Astrocyte of the spinal cord (primary cell): ENCODE data around the gene ATAD3A.
"Not testable (repeated sequence)": the region's sequence is repeated elsewhere in the genome, so short reads cannot be mapped to it uniquely, and the experiment has no call there.

ENCODE experiments used
- DNase-seq: peaks from one replicate; pipeline ENCODE4 v3.0.0; 2011; ENCODE audit warnings: low read depth, low spot score
- H3K4me3 ChIP-seq: 2 replicates; pipeline ENCODE4 v1.5.1; 2011; ENCODE audit warnings: low read depth, mild to moderate bottlenecking, low read length, moderate library complexity
- in situ Hi-C: cut with HindIII; loops from 2 replicates; pipeline ENCODE4 v1.10.0; 2017; ENCODE audit warnings: low sequenced_read_pairs
- TF ChIP-seq, protein P1 (sequence below): IDR thresholded peaks from 2 replicates; pipeline ENCODE4 v1.5.1; 2012; ENCODE audit warnings: low read depth, mild to moderate bottlenecking, low read length, inconsistent platforms

The ATAD3A gene

GRCh38 chr1:1504777-1505365, 7.1 kb upstream of the ATAD3A start:
- peak; percentile 40 for DNase-seq
- H3K4me3 ChIP-seq, in situ Hi-C loops: not testable (repeated sequence)
- TF ChIP-seq, protein P1, sequence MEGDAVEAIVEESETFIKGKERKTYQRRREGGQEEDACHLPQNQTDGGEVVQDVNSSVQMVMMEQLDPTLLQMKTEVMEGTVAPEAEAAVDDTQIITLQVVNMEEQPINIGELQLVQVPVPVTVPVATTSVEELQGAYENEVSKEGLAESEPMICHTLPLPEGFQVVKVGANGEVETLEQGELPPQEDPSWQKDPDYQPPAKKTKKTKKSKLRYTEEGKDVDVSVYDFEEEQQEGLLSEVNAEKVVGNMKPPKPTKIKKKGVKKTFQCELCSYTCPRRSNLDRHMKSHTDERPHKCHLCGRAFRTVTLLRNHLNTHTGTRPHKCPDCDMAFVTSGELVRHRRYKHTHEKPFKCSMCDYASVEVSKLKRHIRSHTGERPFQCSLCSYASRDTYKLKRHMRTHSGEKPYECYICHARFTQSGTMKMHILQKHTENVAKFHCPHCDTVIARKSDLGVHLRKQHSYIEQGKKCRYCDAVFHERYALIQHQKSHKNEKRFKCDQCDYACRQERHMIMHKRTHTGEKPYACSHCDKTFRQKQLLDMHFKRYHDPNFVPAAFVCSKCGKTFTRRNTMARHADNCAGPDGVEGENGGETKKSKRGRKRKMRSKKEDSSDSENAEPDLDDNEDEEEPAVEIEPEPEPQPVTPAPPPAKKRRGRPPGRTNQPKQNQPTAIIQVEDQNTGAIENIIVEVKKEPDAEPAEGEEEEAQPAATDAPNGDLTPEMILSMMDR: peak; percentile 60

DNA sequence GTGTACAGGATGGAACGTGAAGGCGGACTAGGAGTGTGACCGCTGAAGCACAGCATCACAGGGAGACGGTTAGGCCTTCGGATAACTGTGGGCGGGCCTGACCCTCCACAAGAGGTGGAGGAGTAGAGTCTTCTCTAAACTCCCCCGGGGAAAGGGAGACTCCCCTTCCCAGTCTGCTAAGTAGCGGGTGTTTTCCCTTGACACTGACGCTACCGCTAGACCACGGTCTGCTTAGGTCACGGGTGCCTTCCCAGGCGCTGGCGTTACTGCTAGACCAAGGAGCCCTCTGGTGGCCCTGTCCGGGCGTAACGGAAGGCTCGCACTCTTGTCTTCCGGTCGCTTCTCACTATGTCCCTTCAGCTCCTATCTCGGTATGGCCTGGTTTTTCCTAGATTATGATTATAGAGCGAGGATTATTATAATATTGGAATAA, 6.6 kb upstream of the ATAD3A start:
- in situ Hi-C loops, H3K4me3 ChIP-seq, DNase-seq: not testable (repeated sequence)

DNA sequence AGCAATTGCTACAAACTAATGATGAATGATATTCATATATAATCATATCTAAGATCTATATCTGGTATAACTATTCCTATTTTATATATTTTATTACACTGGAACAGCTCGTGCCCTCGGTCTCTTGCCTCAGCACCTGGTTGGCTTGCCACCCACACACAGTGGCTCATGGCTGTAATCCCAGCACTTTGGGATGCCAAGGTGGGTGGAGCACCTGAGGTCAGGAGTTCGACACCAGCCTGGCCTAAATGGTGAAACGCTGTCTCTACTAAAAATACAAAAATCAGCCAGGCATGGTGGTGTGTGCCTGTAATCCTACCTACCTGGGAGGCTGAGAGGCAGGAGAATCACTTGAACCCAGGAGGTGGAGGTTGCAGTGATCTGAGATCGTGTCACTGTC, 6.2 kb upstream of the ATAD3A start:
- DNase-seq, in situ Hi-C loops, H3K4me3 ChIP-seq: not testable (repeated sequence)

- in situ Hi-C loops: no loop called here
- TF ChIP-seq, protein P1: no peak
- H3K4me3 ChIP-seq: no peak overlapping the region
- no peak for DNase-seq
Measured at GRCh38 chr1:1507305-1507704, 4.7 kb upstream of the ATAD3A start.

GRCh38 chr1:1508775-1509464, 3.0 kb upstream of the ATAD3A start:
- in situ Hi-C loops, H3K4me3 ChIP-seq, DNase-seq: not testable (repeated sequence)

DNA sequence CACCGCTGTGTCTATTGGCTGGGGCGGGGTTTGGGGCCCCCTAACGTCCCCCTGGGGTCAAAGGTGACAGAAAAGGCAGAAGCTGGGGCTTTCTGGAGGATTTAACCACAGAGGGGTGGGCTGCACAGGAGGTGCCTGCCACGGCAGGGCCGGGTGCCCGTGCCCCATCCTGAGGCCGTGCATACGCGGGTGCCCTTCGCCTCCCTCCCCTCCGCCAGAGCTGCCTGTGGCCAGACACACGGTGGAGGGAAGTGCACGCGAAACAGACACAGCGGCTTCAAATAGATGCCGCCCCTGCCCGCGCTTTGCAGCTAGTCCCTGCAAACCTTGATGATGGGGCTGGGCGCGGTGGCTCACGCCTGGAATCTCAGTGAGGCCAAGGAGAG, 2.5 kb upstream of the ATAD3A start:
- H3K4me3 ChIP-seq, DNase-seq, in situ Hi-C loops: not testable (repeated sequence)

DNA sequence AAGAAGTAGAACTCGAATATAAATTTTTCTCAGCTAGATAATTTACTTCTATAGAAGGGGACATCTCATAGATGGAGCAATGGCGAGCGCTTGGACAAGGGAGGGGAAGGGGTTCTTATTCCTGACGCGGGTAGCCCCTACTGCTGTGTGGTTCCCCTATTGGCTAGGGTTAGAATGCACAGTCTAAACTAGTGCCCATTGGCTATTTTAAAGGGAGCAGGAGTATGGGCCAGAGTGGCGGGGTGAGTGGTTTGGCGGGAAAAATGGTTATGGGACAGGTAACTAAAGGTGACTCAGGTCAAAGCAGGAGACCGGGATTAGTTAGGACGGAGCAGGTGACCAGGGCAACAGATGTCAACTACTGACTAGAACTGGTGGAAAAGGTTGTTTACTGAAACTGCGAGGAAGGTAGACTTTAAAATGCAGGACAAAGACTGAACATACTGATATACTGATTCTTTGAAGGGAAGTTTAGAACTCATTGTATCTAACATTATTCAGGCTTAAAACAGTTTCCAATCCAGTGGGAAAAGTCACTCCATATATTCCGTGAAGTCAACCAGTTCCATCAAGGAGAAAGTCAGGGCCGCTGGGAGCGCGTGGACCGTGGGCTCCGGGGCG, 940 bp upstream of the ATAD3A start:
- TF ChIP-seq, protein P1: no peak
- DNase-seq: peak; percentile 14
- H3K4me3 ChIP-seq: peak overlapping the region; percentile 87
- in situ Hi-C loops: no loop called here

- DNase-seq, in situ Hi-C loops: not testable (repeated sequence)
- peak overlapping the region; percentile 87 for H3K4me3 ChIP-seq
Measured at GRCh38 chr1:1512425-1512824, 463 bp downstream of the ATAD3A start.

DNA sequence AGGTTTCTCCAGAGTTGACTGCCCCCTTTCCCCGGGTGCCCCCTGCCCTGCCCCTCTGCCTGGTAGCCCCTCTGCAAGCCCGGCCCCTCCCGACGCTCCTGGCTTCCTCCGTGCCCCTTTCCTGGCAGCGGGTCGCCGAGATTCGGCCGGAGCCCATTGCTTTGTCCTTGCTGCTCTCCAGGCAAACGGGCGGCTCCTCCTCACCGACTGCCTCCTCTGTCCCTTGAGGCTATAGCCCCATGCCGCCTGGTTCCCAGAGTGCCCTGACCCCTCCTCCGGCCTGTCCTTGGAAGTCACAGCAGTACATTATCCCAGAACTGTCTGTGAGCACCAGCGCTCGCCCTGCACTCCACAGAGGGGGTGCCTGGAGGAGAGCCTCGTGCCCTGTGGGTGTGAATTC, 1.7 kb downstream of the ATAD3A start:
- H3K4me3 ChIP-seq, in situ Hi-C loops, DNase-seq: not testable (repeated sequence)

GRCh38 chr1:1514376-1514775, 2.4 kb downstream of the ATAD3A start:
- in situ Hi-C loops, DNase-seq, H3K4me3 ChIP-seq: not testable (repeated sequence)

DNA sequence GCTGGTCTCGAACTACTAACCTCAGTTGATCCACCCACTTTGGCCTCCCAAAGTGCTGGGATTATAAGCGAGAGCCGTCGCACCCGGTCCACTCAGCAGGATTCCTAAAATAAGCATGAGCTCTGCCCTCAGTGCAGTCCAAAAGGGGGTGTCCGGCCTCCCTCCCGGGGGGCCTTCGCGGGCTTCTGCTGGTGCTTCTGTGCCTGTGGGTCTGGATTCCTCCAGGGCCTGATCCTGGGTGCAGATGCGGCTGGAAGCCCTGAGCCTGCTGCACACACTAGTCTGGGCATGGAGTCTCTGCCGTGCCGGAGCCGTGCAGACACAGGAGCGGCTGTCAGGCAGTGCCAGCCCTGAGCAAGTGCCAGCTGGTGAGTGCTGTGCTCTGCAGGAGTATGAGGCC, 5.0 kb downstream of the ATAD3A start:
- in situ Hi-C loops, DNase-seq: not testable (repeated sequence)

More for the DNA sequence above, 5.0 kb downstream of the ATAD3A start:
- H3K4me3 ChIP-seq: not testable (repeated sequence)
